ENCODE results near the gene POLN. TPM values are rescaled to one million over a fixed set of nuclear protein-coding genes. Genes with fewer than 3 reads are reported as not detected.

POLN gene
- total and polyA plus RNA-seq, 2 experiments from 2014 or later, result 1.8 to 4.0 TPM

DNA sequence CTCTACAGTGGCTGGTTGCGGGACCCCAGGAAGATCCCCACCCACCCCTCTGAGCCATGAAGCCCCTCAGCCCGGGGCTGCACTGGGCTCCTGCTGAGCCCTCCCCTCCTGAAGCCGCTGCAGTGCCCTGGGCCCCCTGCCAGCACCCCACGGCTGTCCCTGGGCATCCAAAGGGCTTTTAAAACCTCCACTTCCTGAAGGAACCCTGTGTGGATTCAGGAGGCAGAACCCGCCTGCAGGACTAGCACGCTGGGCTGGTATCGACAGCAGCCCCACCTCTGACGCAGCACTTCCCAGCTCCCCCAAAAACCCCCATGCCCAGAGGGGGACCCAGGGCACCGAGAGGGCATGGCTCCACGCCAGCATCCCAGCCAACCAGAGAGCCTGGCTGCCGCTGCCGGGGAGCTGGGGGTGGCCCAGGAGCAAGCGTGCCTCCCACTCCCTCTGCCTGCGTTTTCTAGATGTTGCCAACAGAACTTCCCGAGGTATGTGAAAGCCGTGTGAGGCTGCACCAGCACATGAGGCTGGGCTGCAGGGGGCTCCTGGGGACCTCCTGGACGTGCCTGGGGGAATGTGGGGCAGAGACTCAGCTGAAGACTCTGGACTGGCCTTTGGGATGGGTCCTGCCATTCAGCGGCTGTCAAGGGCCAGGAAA lies 13.7 kb upstream of the POLN start:
- peaks cover 7% of the 10 kb centered on the region for H3K27me3 Mint-ChIP-seq (ENCODE audit: insufficient read depth, low read depth, poor library complexity)
- H3K9me2 ChIP-seq (ENCODE audit: insufficient read depth), result no peaks in the 10 kb centered on the region
- H3K36me3 Mint-ChIP-seq (ENCODE audit: low read depth), result no peaks in the 10 kb centered on the region; the same call in 2 of the 3 replicates
- no peak overlapping the region for H3K27ac ChIP-seq (ENCODE audit: low read depth)
- H3F3A ChIP-seq (replicated peaks; ENCODE audit: low read depth), result no peaks in the 10 kb centered on the region
- H4K20me1 ChIP-seq (replicated peaks; ENCODE audit: insufficient read depth), result no peaks in the 10 kb centered on the region
- H3K4me3 ChIP-seq, result no peak overlapping the region
- no peaks in the 10 kb centered on the region for H3K27me3 ChIP-seq (ENCODE audit: insufficient read depth)
- no peak overlapping the region for H3K4me2 ChIP-seq
- H3K4me3 Mint-ChIP-seq, result no peak overlapping the region
- no peaks in the 10 kb centered on the region for H3K36me3 ChIP-seq (ENCODE audit: insufficient read depth)
- H3K4me1 Mint-ChIP-seq, result peaks cover 15% of the 10 kb centered on the region
- ATAC-seq (no peak), DNase-seq (ENCODE audit: low spot score) (peak; percentile 32)
- H3K9me3 Mint-ChIP-seq, result no peaks in the 10 kb centered on the region
- H3K4me1 ChIP-seq (ENCODE audit: insufficient read depth), result peaks cover 5% of the 10 kb centered on the region; the same call in 1 of the 2 replicates
- H3K79me2 ChIP-seq (replicated peaks; ENCODE audit: insufficient read depth), result no peaks in the 10 kb centered on the region
- TF ChIP-seq, protein P1, sequence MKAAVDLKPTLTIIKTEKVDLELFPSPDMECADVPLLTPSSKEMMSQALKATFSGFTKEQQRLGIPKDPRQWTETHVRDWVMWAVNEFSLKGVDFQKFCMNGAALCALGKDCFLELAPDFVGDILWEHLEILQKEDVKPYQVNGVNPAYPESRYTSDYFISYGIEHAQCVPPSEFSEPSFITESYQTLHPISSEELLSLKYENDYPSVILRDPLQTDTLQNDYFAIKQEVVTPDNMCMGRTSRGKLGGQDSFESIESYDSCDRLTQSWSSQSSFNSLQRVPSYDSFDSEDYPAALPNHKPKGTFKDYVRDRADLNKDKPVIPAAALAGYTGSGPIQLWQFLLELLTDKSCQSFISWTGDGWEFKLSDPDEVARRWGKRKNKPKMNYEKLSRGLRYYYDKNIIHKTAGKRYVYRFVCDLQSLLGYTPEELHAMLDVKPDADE (IDR thresholded peaks at IDR 0.05), result no peak
- TF ChIP-seq NANOG (IDR thresholded peaks at IDR 0.05; ENCODE audit: borderline replicate concordance) (no peak), STAT1 (IDR thresholded peaks at IDR 0.05; ENCODE audit: unreplicated experiment) (no peak), ZNF114 (CRISPR knock-in tag; IDR thresholded peaks at IDR 0.05) (no peak), ZNF331 (CRISPR knock-in tag; IDR thresholded peaks at IDR 0.05; ENCODE audit: low read depth) (no peak), EZH2phosphoT487 (IDR thresholded peaks at IDR 0.05; ENCODE audit: unreplicated experiment) (no peak), CREB1 (CRISPR knock-in tag; IDR thresholded peaks at IDR 0.05; ENCODE audit: low read depth) (no peak), EZH2 (IDR thresholded peaks at IDR 0.05; ENCODE audit: low read depth, unreplicated experiment) (no peak), JUNB (IDR thresholded peaks at IDR 0.05; ENCODE audit: unreplicated experiment) (no peak), POLR2AphosphoS5 (IDR thresholded peaks at IDR 0.05; ENCODE audit: low read depth) (no peak)
- TF ChIP-seq, protein P2, sequence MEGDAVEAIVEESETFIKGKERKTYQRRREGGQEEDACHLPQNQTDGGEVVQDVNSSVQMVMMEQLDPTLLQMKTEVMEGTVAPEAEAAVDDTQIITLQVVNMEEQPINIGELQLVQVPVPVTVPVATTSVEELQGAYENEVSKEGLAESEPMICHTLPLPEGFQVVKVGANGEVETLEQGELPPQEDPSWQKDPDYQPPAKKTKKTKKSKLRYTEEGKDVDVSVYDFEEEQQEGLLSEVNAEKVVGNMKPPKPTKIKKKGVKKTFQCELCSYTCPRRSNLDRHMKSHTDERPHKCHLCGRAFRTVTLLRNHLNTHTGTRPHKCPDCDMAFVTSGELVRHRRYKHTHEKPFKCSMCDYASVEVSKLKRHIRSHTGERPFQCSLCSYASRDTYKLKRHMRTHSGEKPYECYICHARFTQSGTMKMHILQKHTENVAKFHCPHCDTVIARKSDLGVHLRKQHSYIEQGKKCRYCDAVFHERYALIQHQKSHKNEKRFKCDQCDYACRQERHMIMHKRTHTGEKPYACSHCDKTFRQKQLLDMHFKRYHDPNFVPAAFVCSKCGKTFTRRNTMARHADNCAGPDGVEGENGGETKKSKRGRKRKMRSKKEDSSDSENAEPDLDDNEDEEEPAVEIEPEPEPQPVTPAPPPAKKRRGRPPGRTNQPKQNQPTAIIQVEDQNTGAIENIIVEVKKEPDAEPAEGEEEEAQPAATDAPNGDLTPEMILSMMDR (conservative IDR thresholded peaks at IDR 0.05; ENCODE audit: low read depth in 2 of 2), result no peak
- TF ChIP-seq, protein P3, sequence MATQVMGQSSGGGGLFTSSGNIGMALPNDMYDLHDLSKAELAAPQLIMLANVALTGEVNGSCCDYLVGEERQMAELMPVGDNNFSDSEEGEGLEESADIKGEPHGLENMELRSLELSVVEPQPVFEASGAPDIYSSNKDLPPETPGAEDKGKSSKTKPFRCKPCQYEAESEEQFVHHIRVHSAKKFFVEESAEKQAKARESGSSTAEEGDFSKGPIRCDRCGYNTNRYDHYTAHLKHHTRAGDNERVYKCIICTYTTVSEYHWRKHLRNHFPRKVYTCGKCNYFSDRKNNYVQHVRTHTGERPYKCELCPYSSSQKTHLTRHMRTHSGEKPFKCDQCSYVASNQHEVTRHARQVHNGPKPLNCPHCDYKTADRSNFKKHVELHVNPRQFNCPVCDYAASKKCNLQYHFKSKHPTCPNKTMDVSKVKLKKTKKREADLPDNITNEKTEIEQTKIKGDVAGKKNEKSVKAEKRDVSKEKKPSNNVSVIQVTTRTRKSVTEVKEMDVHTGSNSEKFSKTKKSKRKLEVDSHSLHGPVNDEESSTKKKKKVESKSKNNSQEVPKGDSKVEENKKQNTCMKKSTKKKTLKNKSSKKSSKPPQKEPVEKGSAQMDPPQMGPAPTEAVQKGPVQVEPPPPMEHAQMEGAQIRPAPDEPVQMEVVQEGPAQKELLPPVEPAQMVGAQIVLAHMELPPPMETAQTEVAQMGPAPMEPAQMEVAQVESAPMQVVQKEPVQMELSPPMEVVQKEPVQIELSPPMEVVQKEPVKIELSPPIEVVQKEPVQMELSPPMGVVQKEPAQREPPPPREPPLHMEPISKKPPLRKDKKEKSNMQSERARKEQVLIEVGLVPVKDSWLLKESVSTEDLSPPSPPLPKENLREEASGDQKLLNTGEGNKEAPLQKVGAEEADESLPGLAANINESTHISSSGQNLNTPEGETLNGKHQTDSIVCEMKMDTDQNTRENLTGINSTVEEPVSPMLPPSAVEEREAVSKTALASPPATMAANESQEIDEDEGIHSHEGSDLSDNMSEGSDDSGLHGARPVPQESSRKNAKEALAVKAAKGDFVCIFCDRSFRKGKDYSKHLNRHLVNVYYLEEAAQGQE (IDR thresholded peaks at IDR 0.05; ENCODE audit: unreplicated experiment), result no peak
- TF ChIP-seq, protein P4, sequence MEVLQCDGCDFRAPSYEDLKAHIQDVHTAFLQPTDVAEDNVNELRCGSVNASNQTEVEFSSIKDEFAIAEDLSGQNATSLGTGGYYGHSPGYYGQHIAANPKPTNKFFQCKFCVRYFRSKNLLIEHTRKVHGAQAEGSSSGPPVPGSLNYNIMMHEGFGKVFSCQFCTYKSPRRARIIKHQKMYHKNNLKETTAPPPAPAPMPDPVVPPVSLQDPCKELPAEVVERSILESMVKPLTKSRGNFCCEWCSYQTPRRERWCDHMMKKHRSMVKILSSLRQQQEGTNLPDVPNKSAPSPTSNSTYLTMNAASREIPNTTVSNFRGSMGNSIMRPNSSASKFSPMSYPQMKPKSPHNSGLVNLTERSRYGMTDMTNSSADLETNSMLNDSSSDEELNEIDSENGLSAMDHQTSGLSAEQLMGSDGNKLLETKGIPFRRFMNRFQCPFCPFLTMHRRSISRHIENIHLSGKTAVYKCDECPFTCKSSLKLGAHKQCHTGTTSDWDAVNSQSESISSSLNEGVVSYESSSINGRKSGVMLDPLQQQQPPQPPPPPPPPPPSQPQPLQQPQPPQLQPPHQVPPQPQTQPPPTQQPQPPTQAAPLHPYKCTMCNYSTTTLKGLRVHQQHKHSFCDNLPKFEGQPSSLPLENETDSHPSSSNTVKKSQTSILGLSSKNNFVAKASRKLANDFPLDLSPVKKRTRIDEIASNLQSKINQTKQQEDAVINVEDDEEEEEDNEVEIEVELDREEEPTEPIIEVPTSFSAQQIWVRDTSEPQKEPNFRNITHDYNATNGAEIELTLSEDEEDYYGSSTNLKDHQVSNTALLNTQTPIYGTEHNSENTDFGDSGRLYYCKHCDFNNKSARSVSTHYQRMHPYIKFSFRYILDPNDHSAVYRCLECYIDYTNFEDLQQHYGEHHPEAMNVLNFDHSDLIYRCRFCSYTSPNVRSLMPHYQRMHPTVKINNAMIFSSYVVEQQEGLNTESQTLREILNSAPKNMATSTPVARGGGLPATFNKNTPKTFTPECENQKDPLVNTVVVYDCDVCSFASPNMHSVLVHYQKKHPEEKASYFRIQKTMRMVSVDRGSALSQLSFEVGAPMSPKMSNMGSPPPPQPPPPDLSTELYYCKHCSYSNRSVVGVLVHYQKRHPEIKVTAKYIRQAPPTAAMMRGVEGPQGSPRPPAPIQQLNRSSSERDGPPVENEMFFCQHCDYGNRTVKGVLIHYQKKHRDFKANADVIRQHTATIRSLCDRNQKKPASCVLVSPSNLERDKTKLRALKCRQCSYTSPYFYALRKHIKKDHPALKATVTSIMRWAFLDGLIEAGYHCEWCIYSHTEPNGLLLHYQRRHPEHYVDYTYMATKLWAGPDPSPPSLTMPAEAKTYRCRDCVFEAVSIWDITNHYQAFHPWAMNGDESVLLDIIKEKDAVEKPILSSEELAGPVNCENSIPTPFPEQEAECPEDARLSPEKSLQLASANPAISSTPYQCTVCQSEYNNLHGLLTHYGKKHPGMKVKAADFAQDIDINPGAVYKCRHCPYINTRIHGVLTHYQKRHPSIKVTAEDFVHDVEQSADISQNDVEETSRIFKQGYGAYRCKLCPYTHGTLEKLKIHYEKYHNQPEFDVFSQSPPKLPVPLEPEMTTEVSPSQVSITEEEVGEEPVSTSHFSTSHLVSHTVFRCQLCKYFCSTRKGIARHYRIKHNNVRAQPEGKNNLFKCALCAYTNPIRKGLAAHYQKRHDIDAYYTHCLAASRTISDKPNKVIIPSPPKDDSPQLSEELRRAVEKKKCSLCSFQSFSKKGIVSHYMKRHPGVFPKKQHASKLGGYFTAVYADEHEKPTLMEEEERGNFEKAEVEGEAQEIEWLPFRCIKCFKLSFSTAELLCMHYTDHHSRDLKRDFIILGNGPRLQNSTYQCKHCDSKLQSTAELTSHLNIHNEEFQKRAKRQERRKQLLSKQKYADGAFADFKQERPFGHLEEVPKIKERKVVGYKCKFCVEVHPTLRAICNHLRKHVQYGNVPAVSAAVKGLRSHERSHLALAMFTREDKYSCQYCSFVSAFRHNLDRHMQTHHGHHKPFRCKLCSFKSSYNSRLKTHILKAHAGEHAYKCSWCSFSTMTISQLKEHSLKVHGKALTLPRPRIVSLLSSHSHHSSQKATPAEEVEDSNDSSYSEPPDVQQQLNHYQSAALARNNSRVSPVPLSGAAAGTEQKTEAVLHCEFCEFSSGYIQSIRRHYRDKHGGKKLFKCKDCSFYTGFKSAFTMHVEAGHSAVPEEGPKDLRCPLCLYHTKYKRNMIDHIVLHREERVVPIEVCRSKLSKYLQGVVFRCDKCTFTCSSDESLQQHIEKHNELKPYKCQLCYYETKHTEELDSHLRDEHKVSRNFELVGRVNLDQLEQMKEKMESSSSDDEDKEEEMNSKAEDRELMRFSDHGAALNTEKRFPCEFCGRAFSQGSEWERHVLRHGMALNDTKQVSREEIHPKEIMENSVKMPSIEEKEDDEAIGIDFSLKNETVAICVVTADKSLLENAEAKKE (CRISPR knock-in tag; IDR thresholded peaks at IDR 0.05), result no peak
- H3K27ac Mint-ChIP-seq, result no peak overlapping the region
- no peak overlapping the region for H2AFZ ChIP-seq
